HG03439 (cell line): ENCODE results near the gene FGGY.
"Not testable (repeated sequence)": the region's sequence is repeated elsewhere in the genome, so short reads cannot be mapped to it uniquely, and the experiment has no call there.

Experiments
- ATAC-seq: cut with Tn5 transposase; IDR thresholded peaks from one replicate; pipeline ENCODE4 v1.9.1; 2021; ENCODE audit warnings: mild to moderate bottlenecking, moderate library complexity; ENCODE audit not compliant: unreplicated experiment

FGGY gene

GRCh38 chr1:59716832-59717231 is 419.9 kb downstream of the FGGY start:
- no peak for ATAC-seq

GRCh38 chr1:59718064-59718988 is 421.4 kb downstream of the FGGY start:
- no peak for ATAC-seq

- no peak for ATAC-seq
Observed at GRCh38 chr1:59718989-59719360, 422.1 kb downstream of the FGGY start.

GRCh38 chr1:59720326-59721115 is 423.6 kb downstream of the FGGY start:
- no peak for ATAC-seq

- no peak for ATAC-seq
Observed at GRCh38 chr1:59730302-59730701, 433.4 kb downstream of the FGGY start.

GRCh38 chr1:59730759-59731478 is 434.0 kb downstream of the FGGY start:
- ATAC-seq = no peak

GRCh38 chr1:59731591-59731990 is 434.7 kb downstream of the FGGY start:
- no peak for ATAC-seq

GRCh38 chr1:59732214-59732955 is 435.5 kb downstream of the FGGY start:
- ATAC-seq = no peak

GRCh38 chr1:59733443-59734141 is 436.7 kb downstream of the FGGY start:
- ATAC-seq = no peak

GRCh38 chr1:59735927-59736326 is 439.0 kb downstream of the FGGY start:
- not testable (repeated sequence) for ATAC-seq

- no peak for ATAC-seq
Observed at GRCh38 chr1:59736744-59737143, 439.9 kb downstream of the FGGY start.

- ATAC-seq = no peak
Observed at GRCh38 chr1:59737638-59738037, 440.7 kb downstream of the FGGY start.

GRCh38 chr1:59738152-59738551 is 441.3 kb downstream of the FGGY start:
- no peak for ATAC-seq

GRCh38 chr1:59738591-59739015 is 441.7 kb downstream of the FGGY start:
- no peak for ATAC-seq

GRCh38 chr1:59739111-59739510 is 442.2 kb downstream of the FGGY start:
- no peak for ATAC-seq

GRCh38 chr1:59742526-59742925 is 445.6 kb downstream of the FGGY start:
- no peak for ATAC-seq

- no peak for ATAC-seq
Observed at GRCh38 chr1:59743324-59744091, 446.6 kb downstream of the FGGY start.

- ATAC-seq = no peak
Observed at GRCh38 chr1:59747420-59748024, 450.6 kb downstream of the FGGY start.

GRCh38 chr1:59748123-59748522 is 451.2 kb downstream of the FGGY start:
- no peak for ATAC-seq
